HG02870 (cell line): ENCODE measurements around the gene ATXN10.

Experiments
- ATAC-seq: cut with Tn5 transposase; IDR thresholded peaks from one replicate; pipeline ENCODE4 v1.9.1; 2021; ENCODE audit warnings: mild to moderate bottlenecking, moderate library complexity; ENCODE audit not compliant: unreplicated experiment

ATXN10 gene

DNA sequence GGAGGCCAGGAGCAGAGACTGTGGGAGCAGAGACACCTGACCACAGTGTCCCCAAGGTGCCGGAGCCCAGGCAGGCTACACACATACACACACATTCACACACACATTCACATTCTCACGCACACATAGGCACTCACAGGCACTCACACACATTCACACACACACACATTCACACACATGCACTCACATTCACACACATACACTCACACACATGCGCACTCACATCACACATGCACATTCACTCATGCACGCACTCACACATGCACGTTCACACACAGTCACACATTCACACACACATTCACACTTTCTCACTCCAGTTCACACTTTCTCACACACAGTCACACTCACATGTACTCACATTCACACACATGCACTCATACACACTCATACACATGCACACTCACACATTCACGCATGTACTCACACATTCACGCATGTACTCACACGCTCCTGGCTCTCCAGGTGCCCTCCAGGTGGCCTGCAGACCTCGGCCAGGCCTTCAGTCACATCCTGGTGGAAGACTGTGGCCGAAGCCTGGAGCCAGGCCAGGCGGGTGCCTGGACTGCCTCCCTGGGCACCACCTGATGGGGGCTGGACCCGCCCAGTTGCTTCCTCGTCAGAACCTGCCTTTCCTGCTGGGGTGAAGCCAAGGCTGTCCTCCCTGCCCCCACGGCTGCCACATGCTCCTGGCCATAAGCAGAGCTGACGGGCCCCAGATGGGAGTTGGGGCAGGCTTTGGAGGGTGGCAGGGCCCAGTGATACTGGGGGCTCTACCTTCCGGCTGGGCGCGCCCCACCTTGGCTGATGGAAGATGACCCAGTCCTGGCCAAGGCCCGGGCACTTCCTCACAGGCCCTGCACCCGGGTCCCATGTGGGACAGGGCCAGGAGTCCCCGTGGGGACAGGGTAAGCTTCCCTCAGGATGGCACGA, 215.8 kb downstream of the ATXN10 start:
- ATAC-seq, result no peak

DNA sequence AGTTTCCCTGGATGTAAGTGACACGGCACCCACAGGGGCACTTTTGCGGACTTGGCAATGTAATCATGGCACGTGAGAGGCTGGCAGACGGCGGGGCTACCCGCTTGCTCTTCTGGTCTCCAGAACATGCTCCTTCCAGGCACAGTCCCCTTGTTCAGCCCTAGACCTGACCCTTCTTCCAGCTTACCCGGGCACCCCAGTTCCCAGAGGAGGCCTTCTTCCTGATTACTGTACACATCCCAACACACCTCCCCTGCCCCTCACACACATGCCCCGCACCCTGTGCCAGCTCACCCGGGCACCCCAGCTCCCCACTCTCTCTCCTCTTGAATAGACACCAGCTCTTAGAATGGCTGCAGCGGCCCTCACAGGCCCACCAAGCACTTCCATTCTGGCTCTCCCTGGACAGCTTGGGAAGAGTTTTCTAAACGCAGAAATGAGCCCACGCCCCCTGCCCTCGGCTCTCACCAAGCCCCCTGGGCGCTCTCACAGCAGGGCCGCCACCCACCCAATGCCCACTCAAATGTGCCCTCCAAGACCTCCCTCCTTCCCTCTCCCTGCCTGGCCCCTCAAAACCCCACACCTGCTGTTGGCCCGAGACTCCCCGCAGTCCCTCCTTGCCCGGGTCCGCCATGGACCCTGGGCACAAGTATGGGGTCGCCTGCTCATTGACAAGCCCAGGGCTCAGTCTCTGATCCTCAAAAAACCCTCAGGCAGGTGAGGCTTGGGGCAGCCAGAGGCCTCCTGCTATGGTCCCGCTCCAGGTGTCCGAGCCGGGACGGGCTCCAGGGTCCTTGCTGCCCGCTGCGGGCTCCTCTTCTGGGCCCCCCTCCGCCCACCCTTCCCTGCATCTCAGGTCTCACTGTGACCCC, 216.8 kb downstream of the ATXN10 start:
- ATAC-seq, result no peak

DNA sequence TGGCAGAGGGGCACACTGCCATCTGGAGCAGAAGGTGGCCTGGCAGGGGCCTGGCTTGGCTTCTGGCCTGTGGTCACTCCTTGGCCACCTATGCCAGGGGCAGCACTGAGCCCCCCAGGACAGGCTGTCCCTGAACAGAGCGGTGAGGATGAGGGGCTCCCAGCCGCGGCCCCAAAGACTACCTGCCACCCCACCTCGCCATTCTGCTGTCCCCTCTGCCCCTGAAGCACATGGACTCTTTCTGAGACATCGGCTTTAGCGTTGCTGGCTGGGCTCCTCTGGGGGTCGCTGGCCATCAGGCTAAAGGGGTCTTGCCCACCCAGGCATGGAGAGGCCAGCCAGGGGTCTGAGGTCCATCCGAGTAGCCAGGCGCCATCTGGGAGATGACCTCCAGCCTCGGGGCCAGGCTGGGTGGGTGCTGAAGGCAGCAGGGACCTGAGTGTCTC, 217.5 kb downstream of the ATXN10 start:
- no peak for ATAC-seq

DNA sequence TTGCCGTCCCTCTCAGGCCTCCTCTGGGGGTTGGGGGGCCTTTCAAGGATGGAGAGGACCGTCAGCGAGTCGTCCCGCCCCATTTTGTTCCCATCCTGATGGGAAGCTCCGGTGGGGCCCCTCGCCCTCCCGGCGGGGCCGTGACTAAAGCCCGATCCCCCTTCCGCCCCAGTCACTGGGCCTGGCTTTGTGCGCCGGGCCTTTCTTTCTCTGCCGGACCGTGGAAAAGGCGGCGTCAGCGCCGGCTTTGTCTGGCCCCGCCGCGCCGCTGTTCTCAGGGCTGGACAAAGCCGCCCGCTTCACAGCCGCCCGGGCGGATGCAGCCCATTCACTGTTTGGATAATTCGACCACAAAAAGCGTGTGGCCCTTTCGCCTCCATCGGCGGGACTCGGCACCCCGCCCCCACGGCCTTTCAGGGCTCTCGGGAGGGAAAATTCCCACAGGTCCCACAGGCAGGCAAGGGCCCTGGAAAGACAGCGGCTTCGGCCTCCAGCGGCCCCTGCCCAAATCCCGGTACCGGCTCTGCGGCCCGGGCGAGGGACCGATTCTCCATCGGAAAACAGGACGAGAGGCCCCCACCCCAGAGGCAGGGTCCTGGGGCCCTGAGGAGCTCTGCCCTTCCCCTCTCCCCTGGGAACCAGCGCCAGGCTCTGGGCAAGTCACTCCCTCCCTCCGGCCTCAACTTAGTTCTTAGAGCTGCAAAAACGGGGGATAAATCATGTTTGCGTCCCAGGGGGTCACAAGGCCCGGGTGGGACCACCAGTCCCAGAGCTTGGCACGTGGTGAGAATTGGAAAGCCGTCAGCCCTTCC, 218.1 kb downstream of the ATXN10 start:
- no peak for ATAC-seq

DNA sequence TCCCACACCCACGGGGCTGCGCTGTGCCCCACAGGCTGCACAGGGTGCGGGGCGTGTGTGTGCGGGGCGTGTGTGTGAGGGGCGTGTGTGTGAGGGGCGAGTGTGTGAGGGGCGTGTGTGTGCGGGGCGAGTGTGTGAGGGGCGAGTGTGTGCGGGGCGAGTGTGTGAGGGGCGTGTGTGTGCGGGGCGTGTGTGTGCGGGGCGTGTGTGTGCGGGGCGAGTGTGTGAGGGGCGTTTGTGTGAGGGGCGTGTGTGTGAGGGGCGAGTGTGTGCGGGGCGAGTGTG, 218.7 kb downstream of the ATXN10 start:
- no peak for ATAC-seq

DNA sequence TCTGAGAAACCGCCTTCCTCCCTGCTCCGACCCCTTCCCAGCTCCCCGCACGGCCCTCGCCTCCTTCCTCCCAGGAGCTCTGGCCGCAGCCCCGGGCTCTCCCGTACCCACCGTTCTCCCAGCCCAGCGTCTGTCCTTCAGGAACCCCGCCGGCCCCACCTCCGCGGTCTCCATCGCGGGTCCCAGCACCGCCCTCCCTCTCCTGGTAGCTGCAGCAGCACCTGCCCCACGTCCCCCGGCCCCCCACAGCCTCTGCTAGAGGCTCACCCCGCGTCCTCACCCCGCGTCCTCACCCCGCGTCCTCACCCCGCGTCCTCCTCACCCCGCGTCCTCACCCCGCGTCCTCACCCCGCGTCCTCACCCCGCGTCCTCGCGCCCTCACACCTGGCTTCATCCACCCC, 219.4 kb downstream of the ATXN10 start:
- ATAC-seq, result no peak

DNA sequence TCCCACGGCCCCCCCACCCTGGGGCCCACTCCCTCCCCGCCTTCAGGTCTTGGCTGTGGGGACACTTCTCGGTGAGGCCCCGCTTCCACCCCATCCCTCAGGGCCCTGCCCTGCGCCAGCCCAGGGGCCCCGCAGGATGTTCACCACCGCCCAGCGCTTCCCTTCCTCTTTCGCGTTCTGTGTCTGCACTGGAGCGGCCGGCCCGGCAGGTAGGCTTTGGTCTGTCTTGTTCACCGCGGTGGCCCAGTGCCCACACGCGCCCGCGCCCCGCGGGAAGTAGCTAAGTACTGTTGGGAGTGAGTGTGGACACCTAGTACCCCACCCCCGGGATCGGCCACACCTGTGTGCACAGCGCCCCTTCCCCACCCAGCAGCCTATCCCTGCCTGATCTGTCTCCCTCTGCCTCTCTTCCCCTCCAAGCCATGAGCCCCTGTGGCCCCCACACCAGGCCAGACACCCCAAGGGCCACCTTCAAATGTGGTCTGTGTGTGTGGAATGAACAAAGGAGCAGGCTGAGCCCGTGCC, 219.9 kb downstream of the ATXN10 start:
- ATAC-seq, result no peak

DNA sequence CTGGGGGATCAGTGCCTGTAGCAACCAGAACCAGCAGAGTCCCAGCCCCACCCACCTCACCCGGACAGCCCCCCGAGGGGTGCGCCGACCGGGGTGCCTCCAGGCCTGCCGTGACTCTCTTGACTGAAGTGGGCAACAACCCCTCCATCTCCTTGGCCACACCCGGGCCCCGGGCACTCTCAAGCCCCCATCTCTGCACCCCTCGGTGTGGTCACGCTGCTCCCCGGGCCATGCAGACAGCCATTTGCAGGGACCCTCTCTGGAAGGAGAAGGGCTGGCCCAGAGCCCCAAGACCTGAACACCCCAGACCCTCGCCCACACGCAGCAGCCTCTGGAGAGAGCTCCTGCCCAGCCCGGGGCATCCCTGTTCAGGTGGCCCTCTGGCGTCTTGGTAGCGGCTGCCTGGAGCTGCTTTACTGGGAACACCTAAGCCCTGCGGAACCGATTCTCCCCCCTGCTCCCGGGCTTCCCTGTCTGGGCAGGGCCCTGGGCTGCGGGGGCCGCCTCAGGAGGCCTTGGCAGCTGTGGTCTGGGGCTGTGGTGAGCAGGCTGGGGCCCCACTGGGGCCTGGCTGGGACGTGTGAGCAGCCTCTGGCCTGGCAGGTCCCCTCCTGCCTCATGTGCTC, 220.5 kb downstream of the ATXN10 start:
- no peak for ATAC-seq

DNA sequence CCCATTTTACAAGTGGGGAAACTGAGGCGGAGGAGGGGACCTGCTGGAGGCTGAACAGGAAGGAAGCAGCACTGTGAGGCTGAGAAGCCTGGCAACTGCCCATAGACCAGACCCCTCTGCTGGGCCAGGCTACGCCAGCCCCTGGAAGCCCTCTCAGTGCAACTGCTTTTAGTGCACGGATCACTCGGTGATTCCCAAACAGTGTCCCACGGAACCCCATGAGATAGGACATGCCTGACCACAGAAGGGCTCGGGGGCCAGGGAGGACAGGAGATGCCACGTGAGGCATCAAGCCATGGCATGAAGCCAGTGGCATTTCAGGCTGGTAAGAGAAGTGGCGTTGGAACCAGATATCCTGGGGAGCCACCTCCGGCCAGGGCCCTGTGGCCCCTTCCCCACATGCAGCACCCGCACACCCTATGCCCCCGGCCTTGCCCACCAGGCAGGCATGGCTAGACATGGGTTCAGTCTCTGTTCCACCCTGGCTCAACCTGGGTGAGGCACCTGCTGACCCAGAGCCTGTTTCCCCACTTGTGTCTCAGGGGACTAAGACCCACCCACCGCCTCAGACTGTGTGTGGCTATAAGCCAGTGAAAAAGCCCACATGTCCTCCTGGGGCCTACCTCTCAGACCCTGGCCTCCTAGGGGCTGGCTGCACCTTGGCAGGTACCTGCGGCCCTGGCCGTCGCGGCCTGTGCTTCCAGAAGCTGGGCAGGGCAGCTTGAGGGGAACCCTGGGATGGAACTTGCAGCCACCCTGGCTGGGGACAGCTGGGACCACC, 221.2 kb downstream of the ATXN10 start:
- no peak for ATAC-seq

DNA sequence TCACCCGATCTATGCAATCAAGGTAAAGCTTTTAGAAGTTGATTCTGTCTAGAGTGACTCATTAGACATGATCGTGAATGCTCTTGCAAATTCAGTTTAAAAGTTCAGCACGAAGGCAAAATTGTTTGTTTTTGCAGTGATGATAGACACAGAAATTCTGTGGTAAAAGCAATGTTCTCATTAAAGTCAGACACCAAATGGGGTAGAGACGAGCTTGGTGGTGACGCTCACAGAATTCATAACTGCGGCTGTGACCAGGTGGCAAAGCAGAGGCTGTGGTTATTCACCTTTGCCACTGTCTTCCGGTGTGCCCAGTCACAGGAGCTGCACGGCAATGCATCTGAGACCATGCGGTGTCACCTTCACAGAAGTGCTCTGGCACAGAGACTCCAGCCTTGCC, 221.9 kb downstream of the ATXN10 start:
- no peak for ATAC-seq
